OCI-LY1 (cell line): ENCODE measurements around the gene EYS.

Experiments used
- CTCF ChIP-seq: fragments of 200-600 bp; sonication (generic), shearing (Covaris generic); IDR thresholded peaks from 2 replicates; pipeline ENCODE4 v1.5.1; 2017; ENCODE audit warnings: mild to moderate bottlenecking, antibody characterized with exemption, low read length, moderate library complexity, mixed read lengths
- EZH2 ChIP-seq: fragments of 200-600 bp; sonication (generic), shearing (Covaris generic); IDR thresholded peaks from 2 replicates; pipeline ENCODE4 v1.8.0; 2017; ENCODE audit warnings: borderline replicate concordance, mixed run types, mild to moderate bottlenecking, antibody characterized with exemption, low read length, moderate library complexity, mixed read lengths

GRCh38 chr6:63813566-63814120 is 1893.4 kb downstream of the EYS start:
- no peak for TF ChIP-seq CTCF
- no peak for TF ChIP-seq EZH2
